Lung microvascular endothelial cell (primary cell): Measurements from ENCODE around the gene ARFGAP1. TPM values are rescaled to one million over a fixed set of nuclear protein-coding genes. Genes with fewer than 3 reads are reported as not detected.
A peak's percentile ranks its signal among the peaks of the same experiment; 100 is the strongest.
"Not testable (repeated sequence)": the region's sequence is repeated elsewhere in the genome, so short reads cannot be mapped to it uniquely, and the experiment has no call there.

Experiments used
- DNase-seq, 2 donors: peaks; one replicate each; pipeline versions ENCODE4 v3.0.0 to v3.0.0-alpha.2; 2010; ENCODE audit warnings: low read depth in 2 of 2
- total RNA-seq: library from RNA; depleted of rRNA; stranded (reverse); fragments of >200 nt; gene quantifications from 2 replicates; pipeline ENCODE4 v1.2.1, GENCODE V29; 2014

ARFGAP1 gene
- total RNA-seq, 1 donor from 2014 or later, result 43.1 TPM

DNA sequence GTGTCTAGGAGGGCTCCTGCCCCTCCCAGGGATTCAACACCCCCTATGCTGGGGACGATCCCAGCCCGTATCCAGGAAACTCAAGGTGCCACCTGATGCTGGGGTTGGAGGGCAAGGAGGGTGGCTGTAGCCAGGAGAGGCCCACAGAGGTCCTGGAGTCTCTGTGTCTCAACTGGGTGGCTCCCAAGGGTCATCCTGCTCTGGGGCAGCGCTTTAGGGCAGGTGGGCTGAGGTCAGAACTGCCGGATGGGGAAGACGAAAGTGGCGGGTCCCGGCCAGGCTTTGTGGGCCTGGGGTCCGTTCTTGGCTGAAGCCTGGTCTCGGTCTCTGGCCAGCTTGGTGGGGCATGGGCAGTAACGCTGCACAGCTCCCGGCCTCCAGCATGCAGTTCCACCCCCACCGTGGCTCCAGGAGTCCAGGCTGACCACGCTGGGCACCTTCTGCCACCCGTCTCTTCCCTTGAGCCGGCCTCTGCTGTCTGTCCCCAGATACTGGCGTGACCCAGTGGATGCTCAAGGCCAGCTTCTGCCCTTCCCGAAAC, 17.6 kb downstream of the ARFGAP1 start:
- DNase-seq, result no peak

DNA sequence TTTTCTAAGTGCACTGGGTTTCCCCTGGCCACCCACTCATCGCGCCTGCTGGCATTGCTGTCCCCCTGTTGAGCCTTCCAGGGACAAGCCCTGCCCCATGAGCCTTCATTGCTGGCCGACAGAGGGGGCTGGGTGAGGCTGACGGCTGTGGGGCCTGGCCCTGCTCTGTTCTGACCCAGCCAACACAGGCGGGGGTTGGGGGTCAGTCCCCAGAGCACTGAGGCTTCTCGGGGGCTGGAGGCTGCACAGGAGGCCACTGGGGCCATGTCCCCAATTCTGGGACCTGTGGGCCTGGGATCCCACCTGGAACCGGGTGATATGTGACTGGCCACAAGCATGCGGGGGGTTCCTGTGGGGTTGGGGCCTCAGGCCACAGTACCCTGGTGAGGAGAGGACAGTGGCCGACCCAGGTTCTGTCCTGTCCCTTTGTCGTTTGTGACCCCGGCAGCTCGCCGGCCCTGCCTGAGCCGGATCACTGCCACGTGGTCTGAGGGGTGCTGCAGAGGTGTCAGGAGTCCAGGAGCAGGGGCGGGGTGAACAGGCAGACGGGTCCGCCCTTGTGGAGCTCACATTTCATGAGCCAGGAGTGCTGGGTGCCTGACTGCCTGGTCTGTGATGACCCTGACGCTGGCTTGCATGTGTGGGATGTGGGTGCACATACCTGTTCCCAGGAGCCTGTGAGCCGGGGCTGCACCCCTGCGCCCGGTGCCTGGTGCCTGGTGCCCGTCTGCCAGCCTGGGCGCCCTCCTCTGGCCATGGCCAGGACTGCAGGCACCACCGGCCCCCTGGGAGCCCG, 18.3 kb downstream of the ARFGAP1 start:
- peak; percentile 38 to 53 for DNase-seq

DNA sequence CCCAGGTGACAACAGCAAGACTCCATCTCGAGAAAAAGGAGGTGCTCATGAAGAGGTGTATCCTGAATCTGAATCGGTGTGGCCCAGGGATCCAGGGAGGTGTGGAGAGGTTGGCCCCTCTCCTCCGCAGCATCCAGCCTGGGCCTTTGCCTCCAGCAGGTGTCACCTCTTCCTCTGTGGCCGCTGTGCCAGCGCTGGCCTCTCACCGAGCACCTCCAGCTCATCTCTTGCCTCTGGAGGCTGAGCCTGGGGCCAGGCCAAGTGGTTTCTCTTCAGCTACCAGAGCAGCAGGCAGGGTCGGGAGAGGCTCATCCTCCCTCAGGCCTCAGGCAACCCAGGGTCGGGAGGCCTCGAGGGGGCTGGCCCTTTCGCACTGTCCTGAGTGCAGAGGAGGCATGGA, 19.2 kb downstream of the ARFGAP1 start:
- no peak for DNase-seq

DNA sequence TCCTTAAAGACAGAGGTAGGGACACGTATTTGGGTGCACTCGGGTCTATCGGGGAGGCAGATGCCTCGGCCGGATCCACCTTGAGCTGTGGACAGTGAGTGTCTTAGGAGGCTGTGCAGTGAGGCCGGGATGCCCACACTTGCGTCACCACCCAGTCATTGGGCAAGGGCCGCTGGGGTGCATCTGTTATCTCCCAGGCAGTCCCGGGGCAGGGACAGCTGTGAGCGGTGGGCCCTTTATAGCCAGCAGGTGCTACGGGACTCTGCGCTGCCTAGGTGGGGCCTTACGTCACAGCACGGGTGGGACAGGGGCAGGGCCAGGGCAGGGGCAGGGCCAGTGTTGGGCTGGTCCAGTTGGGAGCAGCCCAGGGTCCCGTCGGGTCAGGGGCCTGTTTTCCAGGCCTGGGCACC, 19.7 kb downstream of the ARFGAP1 start:
- DNase-seq, result no peak

DNA sequence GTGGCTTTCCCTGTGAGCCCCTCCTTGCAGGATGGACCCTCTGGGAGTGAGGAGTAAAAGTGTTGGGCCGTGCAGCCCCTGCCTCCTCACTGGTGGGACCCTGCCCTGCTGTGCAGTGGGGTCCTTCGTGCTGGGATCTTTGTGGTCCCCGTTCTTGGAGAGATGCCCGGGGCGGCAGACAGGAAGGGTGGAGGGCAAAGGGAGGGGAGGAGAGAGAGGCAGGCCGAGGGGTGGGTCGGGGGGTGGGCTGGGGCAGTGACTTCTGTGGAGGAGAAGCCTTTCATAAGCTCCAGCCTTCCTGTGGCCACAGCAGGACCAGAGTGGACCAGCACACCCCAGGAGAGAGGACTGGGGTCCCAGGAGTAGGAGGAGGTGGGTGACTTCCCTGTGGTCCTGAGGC, 20.3 kb downstream of the ARFGAP1 start, which contains the start of gene COL20A1:
TSS of gene COL20A1 (plus strand) at position 283 of the 400 bp plus-strand sequence. CDS start 1,922 bp downstream, outside the sequence.
- no peak for DNase-seq

DNA sequence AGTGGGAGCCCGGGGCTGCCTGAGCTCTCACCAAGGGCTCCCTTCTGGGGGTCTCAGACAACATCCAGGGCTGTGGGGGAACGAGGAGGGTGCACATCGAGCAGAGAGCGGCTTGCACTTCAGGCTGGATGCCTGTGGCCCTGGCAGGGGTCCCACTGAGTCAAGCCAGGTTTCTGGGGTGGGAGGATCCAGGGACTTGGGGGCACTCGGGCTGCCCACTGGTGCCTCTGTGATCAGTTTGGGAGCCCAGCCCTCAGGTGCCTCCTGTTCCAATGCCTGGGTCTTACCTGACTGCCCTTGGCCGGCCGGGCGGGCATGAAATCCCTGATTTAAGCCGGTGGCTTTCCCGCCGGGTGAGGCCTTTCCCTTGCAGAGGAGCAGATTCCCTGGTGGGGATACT, 20.8 kb downstream of the ARFGAP1 start:
- no peak for DNase-seq

DNA sequence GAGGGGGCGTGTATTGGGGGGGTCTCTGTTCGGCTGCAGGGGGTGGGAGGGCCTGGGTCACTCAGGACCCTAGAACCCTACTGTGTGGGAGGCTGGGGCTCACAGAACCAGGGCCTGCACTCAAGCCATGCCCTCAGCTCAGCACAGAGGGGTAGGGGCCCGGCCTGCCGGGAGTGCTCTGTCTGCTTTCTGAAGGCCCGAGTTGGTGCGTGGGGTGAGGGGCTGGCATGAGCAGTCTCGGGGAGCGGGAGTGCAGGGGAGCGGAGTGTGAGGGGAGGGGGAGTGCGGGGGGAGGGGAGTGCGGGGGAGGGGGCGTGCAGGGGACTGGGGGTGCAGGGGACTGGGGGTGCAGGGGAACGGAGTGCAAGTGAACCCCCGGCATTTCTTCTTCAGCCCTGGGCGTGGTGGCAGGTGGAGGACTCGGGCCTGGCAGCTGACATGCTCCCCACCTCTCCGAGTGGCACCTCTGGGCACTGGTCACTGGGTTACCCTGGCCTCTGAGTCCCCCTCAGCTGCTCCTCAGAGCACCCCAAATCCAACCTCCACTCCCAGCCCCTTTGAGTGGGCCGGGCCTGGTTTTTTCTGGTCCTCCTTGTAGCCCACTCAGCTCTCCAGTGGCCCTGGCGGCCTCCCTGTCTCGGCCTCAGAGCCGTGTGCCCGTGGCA, 21.4 kb downstream of the ARFGAP1 start:
- DNase-seq, result no peak

DNA sequence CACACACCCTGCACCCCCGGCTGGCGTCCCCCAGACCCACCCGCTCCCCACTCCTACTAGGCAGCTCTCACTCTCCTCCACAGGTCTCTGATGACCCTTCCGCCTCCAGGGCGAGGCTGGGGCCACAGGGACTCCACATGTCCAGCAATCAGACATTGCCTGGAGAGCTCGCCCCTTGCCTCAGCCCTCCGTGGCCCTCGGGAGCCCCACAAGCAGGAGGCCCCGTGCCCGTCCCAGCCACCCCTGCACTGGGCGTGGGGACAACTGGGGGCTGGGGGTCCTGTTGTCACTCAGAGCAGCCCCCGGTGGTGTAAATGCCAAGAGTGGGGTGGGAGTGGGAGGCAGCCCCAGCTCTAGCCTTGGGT, 21.9 kb downstream of the ARFGAP1 start:
- no peak for DNase-seq

DNA sequence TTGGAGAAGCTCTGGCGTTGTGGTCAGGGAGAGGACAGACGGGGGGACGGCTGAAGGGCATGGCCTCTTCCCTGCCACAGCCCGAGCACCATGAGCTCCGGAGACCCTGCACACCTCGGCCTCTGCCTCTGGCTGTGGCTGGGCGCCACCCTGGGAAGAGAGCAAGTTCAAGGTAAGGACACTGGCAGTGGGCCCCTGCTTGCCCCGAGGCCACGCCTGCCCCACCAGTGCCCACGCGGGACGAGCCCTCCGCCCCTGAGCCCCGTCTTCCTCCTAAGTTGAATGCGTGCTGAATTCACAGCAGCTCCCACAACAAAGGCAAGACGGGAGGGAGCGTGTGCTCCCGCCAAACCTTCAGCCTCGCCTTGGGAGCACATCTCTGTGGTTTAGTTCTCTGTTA, 22.4 kb downstream of the ARFGAP1 start:
- no peak for DNase-seq

DNA sequence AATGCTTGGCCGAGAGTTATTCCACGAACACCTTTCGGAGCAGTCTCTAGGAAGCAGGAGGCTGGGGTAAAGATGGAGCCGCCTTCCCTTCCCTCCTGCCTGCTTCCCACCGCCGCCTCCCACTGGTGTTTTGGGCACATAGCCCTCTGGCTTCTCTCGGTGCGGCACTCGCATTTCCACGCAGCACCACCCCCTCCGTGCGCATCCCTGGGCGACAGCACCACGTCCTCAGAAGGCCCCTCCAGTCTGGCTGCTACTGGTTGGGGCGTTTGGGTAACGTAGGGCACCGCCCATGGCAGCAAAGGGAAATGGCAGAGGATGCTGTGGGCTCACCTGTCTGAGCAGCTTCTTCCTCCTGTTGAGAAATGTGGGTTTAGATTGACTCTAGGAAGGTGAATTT, 22.8 kb downstream of the ARFGAP1 start:
- DNase-seq, result no peak

DNA sequence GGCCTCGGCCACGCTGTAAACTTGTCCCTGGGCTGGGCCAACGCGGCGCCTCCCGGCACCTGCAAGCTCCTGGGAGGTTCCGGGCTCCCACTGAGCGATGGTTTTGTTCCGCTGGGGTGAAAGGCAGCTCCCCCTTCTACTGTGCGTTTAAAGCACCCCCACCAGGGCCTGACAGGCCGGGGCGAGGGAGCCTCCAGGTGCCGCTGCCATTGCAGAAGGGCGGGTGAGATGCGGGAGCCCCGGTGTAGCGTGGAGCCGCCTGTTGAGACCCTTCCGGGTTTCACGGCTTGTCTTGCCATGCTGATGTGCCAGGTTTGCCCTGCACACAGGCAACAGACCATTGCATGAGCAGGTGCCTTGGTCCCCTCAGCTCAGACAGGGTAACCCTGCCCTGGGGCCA, 23.2 kb downstream of the ARFGAP1 start:
- no peak for DNase-seq

DNA sequence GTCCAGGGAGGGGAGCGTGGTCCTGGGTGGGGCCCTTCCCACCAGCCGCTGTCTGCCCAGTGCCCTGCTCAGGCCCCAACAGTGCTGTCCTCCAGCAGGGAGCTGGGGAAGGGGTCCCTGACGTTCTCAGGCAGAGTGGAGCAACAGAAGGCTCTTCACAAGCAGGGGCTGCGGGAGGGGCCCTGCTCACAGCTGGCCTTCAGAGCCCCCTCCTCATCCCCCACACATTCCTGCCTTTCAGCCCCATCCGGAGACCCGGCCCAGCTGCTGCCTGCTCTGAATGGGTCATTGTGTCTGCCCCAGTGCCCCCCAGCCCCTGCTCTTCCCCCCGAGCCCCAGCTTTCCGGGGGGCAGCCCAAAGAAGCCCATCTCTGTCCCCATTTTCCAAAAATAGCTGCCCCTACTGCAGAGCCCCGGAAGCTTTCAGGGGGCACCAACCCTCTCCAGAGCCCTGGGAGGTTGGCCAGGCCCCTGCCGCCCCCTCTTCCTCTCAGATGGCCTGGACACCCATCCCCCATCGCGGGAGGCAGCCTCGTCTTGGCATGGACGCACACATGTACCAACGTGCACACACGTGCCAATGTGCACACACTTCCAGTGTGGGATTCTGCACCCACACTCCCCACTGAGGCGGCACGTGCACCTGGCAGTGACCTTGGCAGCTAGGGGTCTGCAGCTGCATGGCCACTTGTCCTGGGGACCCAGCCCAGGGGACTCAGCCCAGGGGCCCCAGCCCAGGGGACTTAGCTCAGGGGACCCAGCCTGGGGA, 24.1 kb downstream of the ARFGAP1 start:
- no peak for DNase-seq

DNA sequence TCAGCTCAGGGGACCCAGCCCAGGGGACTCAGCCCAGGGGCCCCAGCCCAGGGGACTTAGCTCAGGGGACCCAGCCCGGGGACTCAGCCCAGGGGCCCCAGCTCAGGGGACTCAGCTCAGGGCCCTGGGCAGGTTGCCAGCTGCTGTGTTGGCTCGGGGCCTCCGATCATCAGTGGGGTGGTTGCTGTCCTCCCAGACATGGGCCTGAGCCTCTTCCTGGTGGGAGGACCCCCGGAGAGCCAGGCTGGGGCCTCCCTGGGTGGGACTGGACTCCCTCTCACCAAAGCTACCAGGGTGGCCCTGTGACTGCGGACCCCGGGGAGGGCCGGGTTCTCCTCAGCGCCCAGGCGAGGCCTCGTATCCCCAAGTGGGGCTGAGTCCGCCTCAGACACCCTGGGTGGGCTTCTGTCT, 24.8 kb downstream of the ARFGAP1 start:
- no peak for DNase-seq

DNA sequence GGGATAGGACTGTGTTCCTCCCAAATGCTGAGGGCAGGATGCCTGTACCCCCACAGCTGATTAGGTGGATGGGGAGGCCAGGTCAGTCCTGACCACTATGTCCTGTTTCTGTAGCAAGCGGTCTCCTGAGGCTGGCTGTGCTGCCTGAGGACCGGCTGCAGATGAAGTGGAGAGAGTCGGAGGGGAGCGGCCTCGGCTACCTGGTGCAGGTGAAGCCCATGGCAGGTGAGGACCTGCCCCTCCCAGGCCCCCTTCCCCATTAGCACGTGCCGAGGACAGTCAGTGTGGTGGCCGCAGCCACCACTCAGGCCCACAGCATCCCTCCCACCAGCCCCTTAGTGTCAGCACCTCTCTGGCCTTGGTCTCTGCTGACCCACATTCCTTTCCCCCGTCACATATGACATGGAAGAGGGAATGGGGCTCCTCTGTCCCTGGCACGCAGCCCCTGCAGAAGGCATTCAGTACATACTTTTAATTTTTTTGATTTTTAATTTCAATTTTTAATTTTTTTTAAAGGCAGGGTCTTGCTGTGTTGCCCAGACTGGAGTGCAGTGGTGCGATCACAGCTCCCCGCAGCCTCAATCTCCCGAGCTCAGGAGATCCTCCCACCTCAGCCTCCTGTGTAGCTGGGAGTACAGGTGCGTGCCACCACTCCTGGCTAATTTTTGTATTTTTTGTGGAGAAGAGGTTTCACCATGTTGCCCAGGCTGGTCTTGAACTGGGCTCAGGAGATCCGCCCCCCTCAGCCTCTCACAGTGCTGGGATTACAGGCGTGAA, 25.4 kb downstream of the ARFGAP1 start:
- DNase-seq, result no peak

DNA sequence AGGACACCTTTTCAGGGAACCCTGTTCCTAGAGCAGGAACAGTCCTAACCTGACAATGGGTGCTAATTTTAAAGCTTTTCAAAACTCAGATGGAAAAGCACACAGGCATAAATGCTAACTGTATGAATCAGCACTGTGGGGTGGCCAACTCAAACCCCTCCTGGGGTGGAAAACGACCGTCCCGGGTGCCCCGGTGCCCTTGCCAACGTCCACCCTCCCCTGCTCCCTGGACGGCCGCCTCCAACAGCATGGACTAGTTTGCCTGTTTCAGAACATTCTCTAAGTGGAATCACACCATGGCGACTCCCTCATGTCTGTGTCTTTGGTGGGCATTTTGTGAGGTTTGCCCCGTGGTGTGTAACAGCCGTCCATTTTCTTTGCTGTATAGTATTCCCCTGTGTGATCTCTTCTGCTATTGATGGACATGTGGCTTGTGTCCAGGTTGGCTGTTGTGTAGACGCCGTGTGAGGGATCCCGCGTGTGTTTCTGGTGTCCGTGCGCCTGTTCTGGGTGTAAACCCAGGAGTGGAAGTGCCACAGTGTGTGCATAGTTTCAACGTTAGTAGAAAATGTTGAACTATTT, 26.2 kb downstream of the ARFGAP1 start:
- no peak for DNase-seq

DNA sequence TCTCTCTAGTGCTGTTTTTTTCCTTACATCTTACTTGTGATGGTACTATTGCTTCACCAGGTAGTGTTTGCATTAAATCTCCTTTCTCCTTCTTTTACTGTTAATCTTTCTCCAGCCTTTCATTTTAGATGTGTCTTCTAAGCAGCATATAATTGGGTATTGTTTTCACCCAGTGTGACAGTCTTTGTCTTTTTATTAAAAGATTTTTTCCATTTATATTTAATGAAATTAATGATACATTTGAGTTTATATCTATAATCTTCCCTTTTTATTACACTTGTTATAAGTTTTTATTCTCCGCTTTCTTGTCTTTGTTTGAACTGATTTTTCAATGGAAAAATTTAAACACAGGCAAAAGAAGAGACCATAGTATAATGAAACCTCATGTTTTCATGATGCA, 29.1 kb downstream of the ARFGAP1 start:
- no peak for DNase-seq

DNA sequence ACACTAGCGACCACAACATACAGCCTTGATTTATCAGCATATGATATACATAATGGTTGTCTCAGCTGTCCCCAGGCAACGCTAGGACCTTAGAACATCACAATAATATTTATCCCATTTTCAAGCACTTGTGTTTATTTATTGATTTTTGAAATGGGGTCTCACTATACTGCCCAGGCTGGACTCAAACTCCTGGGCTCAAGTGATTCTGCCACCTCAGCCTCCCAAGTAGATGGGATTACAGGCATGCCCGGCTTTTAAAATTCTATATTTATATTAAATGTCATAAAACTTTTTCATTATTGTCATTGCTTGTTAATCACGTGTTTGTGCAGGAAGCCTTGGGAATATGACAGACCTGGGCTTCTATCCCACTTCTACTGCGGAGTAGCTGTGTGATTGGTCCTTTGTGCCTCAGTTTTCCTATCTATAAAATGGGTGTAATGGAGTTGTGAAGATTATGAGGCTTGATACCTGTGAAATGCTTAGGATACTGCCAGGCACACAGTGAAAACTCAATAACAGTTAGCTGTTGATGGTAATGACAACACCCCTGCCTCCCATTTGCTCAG, 30.6 kb downstream of the ARFGAP1 start:
- no peak for DNase-seq

DNA sequence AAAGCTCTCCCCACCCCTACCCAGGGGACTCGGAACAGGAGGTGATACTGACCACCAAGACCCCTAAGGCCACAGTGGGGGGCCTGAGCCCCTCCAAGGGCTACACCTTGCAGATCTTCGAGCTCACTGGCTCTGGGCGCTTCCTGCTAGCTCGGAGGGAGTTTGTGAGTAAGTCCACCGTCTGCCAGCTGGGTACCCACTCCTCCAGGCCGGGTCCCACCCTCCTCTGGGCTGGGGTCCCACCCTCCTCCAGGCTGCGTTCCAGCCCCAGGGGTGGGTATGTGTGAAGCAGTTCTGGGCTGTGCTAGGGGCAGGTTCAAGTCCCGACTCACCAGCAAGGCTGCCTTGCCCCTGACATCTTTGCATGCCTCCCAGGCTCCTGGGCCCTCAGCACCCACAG, 32.8 kb downstream of the ARFGAP1 start:
- DNase-seq, result no peak

DNA sequence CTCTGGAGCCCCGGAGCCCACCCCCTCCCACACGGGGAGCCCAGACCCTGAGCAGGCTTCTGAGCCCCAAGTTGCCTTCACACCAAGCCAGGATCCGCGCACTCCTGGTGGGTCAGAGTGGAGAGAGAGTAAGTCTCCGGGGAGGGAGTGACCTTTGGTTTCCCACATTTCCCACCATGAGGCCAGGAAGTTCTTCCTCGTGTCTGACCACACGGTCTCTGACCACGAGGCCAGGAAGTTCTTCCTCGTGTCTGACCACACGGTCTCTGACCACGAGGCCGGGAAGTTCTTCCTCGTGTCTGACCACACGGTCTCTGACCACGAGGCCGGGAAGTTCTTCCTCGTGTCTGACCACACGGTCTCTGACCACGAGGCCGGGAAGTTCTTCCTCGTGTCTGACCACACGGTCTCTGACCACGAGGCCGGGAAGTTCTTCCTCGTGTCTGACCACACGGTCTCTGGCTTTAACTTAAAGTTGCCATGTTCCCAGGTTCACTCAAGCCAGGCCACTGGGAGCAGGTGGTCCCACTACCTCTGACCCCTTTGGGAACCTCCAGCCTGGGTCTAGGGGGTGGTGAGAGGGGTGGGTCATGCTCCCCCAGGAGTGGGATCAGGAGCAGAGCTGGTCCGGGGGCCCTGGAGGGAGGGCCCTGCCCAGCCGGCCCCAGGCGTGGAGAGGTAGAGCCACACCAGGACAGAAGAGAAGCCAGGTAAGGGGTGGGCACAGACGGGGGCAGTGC, 33.5 kb downstream of the ARFGAP1 start:
- DNase-seq, result not testable (repeated sequence)
